ENCODE results near the gene IRAK2. TPM values are rescaled to one million over a fixed set of nuclear protein-coding genes. Genes with fewer than 3 reads are reported as not detected.
"Not testable (repeated sequence)": the region's sequence is repeated elsewhere in the genome, so short reads cannot be mapped to it uniquely, and the experiment has no call there.

Gene IRAK2
- 10 to 100 TPM in 1 of 2 donors, 1 to 10 TPM in 1; 5.6 to 10.1 TPM for total RNA-seq

DNA sequence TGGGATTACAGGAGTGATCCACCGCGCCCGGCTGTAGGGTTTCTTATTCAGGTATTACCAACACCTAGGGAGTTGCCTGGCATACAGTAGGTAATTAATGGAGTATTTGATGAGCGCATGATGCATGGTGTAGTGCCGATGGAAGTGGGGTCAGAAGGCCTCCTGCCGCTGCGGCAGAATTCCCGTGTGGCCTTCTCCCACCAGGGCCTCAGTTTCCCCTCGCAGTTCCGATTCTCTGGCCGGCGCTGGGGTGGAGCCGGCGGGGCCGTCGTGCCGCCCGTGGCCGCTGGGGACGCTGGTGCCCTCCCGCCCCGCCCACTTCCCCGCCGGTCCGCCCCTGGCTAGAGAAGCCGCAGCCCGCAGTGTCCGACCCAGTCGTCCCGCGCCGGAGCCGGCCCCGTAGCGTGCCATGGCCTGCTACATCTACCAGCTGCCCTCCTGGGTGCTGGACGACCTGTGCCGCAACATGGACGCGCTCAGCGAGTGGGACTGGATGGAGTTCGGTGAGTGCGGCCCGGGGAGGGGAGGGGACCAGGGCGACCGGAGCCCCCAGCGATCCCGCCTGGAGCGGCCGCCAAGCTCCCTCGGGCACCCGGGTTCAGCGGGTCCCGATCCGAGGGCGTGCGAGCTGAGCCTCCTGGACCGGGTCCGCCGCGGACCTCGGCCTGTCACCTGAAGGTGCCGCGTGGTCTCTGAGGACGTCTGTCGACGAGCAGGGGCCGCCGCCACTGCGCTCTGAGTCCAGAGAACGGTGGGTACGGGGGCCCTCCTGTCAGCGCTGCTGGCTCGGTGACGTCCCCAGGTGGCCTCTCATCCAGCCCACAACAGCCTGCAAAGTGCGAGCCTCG is at the start of gene IRAK2:
IRAK2 (plus strand) TSS at position 374 of the 848 bp plus-strand sequence; CDS start at position 410, 36 bp downstream.
- H3K4me1 Mint-ChIP-seq = peaks cover 12% of the 10 kb centered on the region
- H3K4me3 Mint-ChIP-seq = peak within 1 kb of the TSS; percentile 69
- no peak within 1 kb of the TSS for H3K27ac Mint-ChIP-seq
- ATAC-seq (replicated peaks) = peak; percentile 91
- H3K36me3 Mint-ChIP-seq (ENCODE audit: low read depth) = peaks cover 5% of the 10 kb centered on the region
- H3K27me3 Mint-ChIP-seq = no peaks in the 10 kb centered on the region
- H3K9me3 Mint-ChIP-seq = peaks cover 5% of the 10 kb centered on the region

GRCh38 chr3:10115326-10116137 is 49.2 kb upstream of the IRAK2 start, which contains the start of gene BRK1:
Gene BRK1, plus strand, starts transcription at chr3:10115675. Its CDS starts 27 bp downstream, at chr3:10115702.
- Mint-ChIP-seq H3K4me1 (peaks cover 6% of the 10 kb centered on the region), H3K36me3 (ENCODE audit: low read depth) (peaks cover 51% of the 10 kb centered on the region), H3K9me3 (no peaks in the 10 kb centered on the region), H3K4me3 (peak within 1 kb of the TSS; percentile 95), H3K27ac (peak within 1 kb of the TSS; percentile 94), H3K27me3 (no peaks in the 10 kb centered on the region)
- ATAC-seq (replicated peaks) = peak; percentile 98

- H3K9me3 Mint-ChIP-seq = no peaks in the 10 kb centered on the region
- H3K27ac Mint-ChIP-seq = peak overlapping the region; percentile 94
- peaks cover 10% of the 10 kb centered on the region for H3K4me1 Mint-ChIP-seq
- H3K27me3 Mint-ChIP-seq = no peaks in the 10 kb centered on the region
- ATAC-seq (replicated peaks) = peak; percentile 29
- H3K36me3 Mint-ChIP-seq (ENCODE audit: low read depth) = peaks cover 57% of the 10 kb centered on the region
- H3K4me3 Mint-ChIP-seq = peak overlapping the region; percentile 95
Observed at GRCh38 chr3:10116138-10116460, 48.6 kb upstream of the IRAK2 start.

DNA sequence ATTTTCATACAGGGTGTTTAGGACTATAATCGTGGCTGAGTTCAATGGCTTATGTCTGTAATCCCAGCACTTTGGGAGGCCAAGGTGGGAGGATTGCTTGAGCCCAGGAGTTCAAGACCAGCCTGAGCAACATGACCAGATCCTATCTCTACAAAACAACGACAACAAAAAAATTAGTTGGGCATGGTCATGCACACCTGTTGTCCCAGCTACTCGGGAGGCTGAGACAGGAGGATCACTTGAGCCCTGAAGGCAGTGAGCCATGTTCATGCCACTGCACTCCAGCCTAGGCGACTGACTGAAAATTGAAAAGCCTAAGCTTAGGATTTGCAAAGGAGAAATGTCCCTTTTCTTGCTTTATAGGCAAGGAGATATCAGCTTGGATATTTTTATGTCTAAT is 47.8 kb upstream of the IRAK2 start:
- H3K27ac Mint-ChIP-seq = peak overlapping the region; percentile 94
- no peak for ATAC-seq (replicated peaks)
- no peaks in the 10 kb centered on the region for H3K27me3 Mint-ChIP-seq
- peaks cover 10% of the 10 kb centered on the region for H3K4me1 Mint-ChIP-seq
- H3K4me3 Mint-ChIP-seq = peak overlapping the region; percentile 95
- no peaks in the 10 kb centered on the region for H3K9me3 Mint-ChIP-seq
- peaks cover 64% of the 10 kb centered on the region for H3K36me3 Mint-ChIP-seq (ENCODE audit: low read depth)

DNA sequence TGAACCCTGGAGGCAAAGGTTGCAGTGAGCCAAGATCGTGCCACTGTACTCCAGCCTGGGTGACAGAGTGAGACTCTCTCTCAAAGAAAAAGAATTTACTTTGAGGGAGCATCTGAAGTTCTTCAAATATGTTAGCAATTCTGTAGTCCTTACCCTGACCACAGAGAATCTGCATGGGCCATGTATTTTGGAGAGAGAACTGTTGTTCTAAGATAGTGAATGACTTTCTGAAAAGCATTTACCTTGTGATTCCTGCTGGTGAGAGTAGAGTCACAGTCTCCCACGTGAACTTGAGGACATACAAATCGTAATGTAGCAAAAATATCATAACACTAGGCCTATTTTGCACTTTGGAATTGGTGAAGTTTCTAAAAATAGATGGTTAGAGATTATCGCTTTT is 45.3 kb upstream of the IRAK2 start:
- H3K4me1 Mint-ChIP-seq = peaks cover 17% of the 10 kb centered on the region
- H3K27ac Mint-ChIP-seq = no peak overlapping the region
- no peaks in the 10 kb centered on the region for H3K27me3 Mint-ChIP-seq
- peaks cover 85% of the 10 kb centered on the region for H3K36me3 Mint-ChIP-seq (ENCODE audit: low read depth)
- ATAC-seq (replicated peaks) = no peak
- no peak overlapping the region for H3K4me3 Mint-ChIP-seq
- no peaks in the 10 kb centered on the region for H3K9me3 Mint-ChIP-seq

DNA sequence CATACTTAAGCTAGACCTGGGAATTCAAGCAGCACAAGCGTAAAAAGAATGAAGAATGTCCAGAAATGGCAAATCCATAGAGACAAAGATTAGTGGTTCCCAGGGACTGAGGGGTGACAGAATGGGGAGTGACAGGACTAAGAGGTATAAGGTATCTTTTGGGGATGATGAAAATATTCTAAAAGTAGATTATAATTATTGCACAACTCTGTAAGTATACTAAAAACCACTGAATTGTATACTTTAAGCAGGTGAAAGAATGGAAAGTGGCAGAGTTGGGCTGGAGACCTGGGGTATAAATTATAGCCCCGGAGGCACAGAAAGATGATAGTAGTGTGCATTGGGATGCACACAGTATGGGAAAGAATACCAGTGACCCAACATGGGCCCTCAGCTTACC is 43.7 kb upstream of the IRAK2 start:
- Mint-ChIP-seq H3K27me3 (no peaks in the 10 kb centered on the region), H3K4me3 (no peak overlapping the region), H3K4me1 (peaks cover 22% of the 10 kb centered on the region), H3K36me3 (ENCODE audit: low read depth) (peaks cover 93% of the 10 kb centered on the region), H3K27ac (peak overlapping the region; percentile 21), H3K9me3 (no peaks in the 10 kb centered on the region)
- no peak for ATAC-seq (replicated peaks)

- Mint-ChIP-seq H3K4me1 (peaks cover 17% of the 10 kb centered on the region), H3K36me3 (ENCODE audit: low read depth) (peaks cover 96% of the 10 kb centered on the region), H3K27ac (peak overlapping the region; percentile 2), H3K27me3 (no peaks in the 10 kb centered on the region), H3K4me3 (peak overlapping the region; percentile 38), H3K9me3 (no peaks in the 10 kb centered on the region)
- ATAC-seq (replicated peaks) = peak; percentile 32
Observed at GRCh38 chr3:10122724-10123123, 42.0 kb upstream of the IRAK2 start.

DNA sequence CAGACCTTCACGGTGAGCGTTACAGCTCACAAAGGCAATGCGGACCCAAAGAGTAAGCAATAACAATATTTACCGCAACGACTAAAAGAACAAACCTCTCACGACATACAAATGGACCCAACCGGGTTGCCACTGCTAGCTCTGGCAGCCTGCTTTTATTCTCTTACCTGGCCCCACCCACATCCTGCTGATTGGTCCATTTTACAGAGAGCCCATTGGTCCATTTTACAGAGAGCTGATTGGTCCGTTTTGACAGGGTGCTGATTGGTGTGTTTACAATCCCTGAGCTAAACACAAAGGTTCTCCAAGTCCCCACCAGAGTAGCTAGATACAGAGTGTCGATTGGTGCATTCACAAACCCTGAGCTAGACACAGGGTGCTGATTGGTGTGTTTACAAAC is 28.8 kb upstream of the IRAK2 start:
- ATAC-seq (replicated peaks); H3K4me3 Mint-ChIP-seq; H3K9me3 Mint-ChIP-seq; H3K4me1 Mint-ChIP-seq; H3K27me3 Mint-ChIP-seq; H3K36me3 Mint-ChIP-seq (ENCODE audit: low read depth); H3K27ac Mint-ChIP-seq: not testable (repeated sequence)

DNA sequence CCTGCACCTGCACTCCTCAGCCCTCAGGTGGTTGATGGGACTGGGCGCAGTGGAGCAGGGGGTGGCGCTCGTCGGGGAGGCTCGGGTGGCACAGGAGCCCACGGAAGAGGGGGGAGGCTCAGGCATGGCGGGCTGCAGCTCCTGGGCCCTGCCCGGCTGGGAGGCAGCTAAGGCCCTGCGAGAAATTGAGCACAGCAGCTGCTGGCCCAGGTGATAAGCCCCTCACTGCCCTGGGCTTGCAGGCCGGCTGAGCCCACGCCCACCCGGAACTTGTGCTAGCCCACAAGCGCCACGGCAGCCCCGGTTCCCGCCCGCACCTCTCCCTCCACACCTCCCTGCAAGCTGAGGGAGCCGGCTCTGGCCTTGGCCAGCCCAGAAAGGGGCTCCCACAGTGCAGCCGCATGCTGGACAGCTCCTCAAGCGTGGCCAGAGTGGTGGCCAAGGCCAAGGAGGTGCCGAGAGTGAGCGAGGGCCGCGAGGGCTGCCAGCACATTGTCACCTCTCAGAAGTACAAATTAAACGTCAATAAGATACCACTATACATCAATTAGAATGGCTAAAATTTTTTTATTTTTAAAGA is 28.2 kb upstream of the IRAK2 start:
- Mint-ChIP-seq H3K27ac (no peak overlapping the region), H3K36me3 (ENCODE audit: low read depth) (peaks cover 2% of the 10 kb centered on the region), H3K9me3 (no peaks in the 10 kb centered on the region), H3K4me3 (no peak overlapping the region), H3K4me1 (no peaks in the 10 kb centered on the region), H3K27me3 (no peaks in the 10 kb centered on the region)
- ATAC-seq (replicated peaks) = no peak

DNA sequence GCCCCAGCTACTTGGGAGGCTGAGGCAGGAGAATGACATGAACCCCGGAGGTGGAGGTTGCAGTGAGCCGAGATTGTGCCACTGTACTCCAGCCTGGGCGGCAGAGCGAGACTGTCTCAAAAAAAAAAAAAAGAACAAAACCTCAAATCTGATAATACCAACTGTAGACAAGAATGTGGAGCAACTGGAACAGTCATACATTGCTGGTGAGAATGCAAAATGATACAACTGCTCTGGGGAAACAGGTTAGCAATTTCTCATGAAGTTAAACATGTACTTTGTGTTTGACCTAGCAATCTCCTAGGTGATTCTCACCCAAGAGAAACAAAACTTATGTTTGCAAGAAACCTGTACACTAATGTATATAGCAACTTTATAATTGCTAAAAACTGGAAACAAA is 27.5 kb upstream of the IRAK2 start:
- no peak for ATAC-seq (replicated peaks)
- no peak overlapping the region for H3K4me3 Mint-ChIP-seq
- H3K4me1 Mint-ChIP-seq = no peaks in the 10 kb centered on the region
- no peaks in the 10 kb centered on the region for H3K9me3 Mint-ChIP-seq
- H3K36me3 Mint-ChIP-seq (ENCODE audit: low read depth) = peaks cover 9% of the 10 kb centered on the region
- H3K27ac Mint-ChIP-seq = no peak overlapping the region
- H3K27me3 Mint-ChIP-seq = no peaks in the 10 kb centered on the region

GRCh38 chr3:10140996-10141546 is 23.6 kb upstream of the IRAK2 start:
- Mint-ChIP-seq H3K36me3 (ENCODE audit: low read depth) (peaks cover 45% of the 10 kb centered on the region), H3K4me1 (peaks cover 14% of the 10 kb centered on the region), H3K27ac (peak overlapping the region; percentile 87), H3K27me3 (no peaks in the 10 kb centered on the region), H3K9me3 (no peaks in the 10 kb centered on the region), H3K4me3 (peak overlapping the region; percentile 96)
- peak; percentile 3 for ATAC-seq (replicated peaks)

- Mint-ChIP-seq H3K27ac (peak overlapping the region; percentile 87), H3K27me3 (no peaks in the 10 kb centered on the region), H3K4me3 (peak overlapping the region; percentile 96), H3K4me1 (peaks cover 14% of the 10 kb centered on the region), H3K36me3 (ENCODE audit: low read depth) (peaks cover 64% of the 10 kb centered on the region), H3K9me3 (no peaks in the 10 kb centered on the region)
- peak; percentile 14 for ATAC-seq (replicated peaks)
Observed at GRCh38 chr3:10142707-10143560, 21.8 kb upstream of the IRAK2 start.

GRCh38 chr3:10145685-10146084 is 19.0 kb upstream of the IRAK2 start:
- Mint-ChIP-seq H3K27me3 (no peaks in the 10 kb centered on the region), H3K36me3 (ENCODE audit: low read depth) (peaks cover 91% of the 10 kb centered on the region), H3K27ac (peak overlapping the region; percentile 10), H3K4me3 (peak overlapping the region; percentile 96), H3K4me1 (peaks cover 14% of the 10 kb centered on the region), H3K9me3 (no peaks in the 10 kb centered on the region)
- ATAC-seq (replicated peaks) = no peak
